NCI-H2107 treated with DMSO at 0.1 percent for 48 hours (cell line): ENCODE measurements around the gene ZNRF1.
"Not testable (repeated sequence)": the region's sequence is repeated elsewhere in the genome, so short reads cannot be mapped to it uniquely, and the experiment has no call there.

ENCODE experiments used
- DNase-seq: peaks from one replicate; lab custom pipeline; 2025; ENCODE audit not compliant: unreplicated experiment; lab: John Stamatoyannopoulos, UW

ZNRF1 gene

DNA sequence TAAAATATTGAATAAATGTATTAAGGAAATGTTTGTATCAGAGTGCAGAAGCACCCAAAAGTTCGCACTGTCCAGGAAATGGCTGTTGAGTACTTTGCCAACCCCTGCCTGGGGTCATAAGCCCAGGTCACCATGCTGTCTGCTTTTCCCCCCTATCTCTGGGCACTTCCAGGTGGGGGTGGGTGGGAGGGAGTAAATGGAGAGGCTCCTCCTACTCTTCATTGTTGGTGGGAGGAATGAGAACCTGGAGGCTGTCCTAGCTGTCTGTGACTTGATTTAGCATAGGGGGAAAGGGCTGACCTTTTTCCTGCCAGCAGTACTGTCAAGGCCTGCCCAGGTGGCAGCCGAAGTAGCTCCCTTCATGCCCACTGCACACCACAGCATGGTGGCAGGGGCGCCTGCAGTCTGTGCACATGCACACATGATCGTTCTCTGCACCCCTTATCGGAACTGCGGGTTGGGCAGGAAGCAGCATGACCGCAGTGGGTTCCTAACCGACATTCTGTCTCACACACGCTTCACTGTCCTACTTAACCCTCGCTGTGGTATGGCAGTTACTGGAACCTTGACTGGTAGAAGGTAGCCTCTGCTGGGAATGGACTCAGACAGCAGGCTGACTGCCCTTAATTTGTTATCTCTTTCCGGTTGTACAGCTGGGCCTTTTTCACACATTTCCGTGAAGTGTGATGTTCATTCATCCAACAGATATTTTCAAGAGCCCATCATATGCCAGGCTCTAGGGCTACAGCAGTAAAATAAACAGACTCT is 76.3 kb downstream of the ZNRF1 start:
- DNase-seq: no peak

DNA sequence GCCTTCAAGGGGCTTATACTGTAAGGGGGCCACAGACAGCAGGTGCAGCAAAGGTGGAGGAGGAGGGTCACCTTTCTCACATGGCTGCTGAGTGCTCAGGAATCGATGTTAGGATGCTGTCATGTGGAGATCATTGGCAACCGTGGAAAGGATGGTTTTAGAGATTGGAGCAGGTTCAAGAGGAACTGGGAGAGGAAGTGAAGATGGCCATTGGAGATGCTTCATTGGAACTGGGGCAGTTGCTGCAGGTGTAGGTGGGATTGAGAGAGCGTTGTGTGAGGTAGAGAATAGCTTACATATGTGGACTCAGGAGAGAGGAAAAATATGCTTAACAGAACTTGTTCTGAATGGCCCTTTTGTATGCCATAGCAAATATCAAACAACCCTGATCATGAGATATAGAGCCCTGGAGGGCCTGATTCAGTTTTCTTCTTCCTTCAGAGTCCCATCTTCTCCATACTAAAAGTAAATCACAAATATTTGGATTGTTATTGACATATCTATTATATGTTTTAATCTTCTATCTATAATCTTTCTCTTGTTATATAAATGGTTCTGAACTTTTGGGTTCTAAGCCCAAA is 77.0 kb downstream of the ZNRF1 start:
- no peak for DNase-seq

- DNase-seq: no peak
Measured at GRCh38 chr16:75078886-75079285, 80.1 kb downstream of the ZNRF1 start.

DNA sequence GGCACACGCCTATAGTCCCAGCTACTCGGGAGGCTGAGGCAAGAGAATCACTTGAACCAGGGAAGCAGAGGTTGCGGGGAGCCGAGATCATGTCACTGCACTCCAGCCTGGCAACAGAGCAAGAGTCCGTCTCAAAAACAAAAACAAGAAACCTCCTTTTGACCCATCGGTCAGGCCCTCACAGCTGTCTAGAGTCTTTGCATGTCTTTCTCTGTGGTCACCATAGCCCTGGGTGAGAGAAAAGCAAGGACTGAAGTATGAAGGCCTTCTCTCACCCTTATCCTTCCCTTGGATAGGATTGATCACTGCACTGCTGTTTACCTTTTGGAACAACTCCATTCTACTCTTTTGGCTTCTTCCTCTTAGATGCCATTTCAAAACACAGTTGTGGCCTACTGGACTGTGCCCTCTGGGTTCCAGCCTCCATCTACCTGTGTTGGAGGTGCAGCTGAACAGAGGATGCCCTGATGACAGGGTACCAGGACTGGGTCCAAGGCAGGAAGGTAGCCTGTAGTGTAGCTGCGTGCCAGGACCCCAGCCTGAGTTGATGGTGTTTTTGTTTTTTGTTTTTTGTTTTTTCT is 80.6 kb downstream of the ZNRF1 start:
- no peak for DNase-seq

DNA sequence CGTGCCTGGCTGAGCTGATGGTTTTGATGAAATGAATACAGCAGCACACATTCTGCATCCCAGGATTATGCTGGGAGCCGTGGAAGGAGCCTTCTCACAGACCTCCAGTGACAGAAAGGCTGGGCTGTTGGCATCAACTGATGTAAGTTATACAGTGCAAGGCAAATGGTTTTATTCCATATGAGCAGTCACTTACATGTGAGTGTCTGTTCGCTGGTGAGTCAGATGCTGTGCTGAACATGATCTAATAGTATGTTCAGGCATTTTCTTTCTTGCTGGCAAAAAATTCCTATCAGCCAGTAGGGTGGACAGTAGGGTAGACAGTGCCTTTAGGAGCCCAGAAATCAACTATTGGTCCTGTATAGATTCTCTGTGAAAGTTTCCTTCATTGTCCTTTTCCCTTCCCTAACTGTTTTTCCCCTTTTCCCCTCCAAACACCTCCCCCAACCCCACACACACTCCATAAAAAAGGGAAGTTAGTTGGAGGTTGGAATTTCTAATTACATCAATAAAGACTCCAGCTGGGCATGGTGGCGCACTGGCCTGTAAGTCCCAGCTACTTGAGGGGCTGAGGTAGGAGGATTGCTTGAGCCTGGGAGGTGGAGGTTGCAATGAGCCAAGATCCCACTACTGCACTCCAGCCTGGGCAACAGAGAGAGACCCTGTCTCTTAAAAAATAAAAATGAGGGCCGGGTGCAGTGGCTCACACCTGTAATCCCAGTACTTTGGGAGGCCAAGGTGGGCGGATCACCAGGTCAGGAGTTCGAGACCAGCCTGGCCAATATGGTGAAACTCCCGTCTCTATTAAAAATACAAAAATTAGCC is 81.6 kb downstream of the ZNRF1 start:
- DNase-seq: no peak

GRCh38 chr16:75081179-75081859 is 82.5 kb downstream of the ZNRF1 start:
- no peak for DNase-seq

- no peak for DNase-seq
Measured at GRCh38 chr16:75083813-75084212, 85.0 kb downstream of the ZNRF1 start.

DNA sequence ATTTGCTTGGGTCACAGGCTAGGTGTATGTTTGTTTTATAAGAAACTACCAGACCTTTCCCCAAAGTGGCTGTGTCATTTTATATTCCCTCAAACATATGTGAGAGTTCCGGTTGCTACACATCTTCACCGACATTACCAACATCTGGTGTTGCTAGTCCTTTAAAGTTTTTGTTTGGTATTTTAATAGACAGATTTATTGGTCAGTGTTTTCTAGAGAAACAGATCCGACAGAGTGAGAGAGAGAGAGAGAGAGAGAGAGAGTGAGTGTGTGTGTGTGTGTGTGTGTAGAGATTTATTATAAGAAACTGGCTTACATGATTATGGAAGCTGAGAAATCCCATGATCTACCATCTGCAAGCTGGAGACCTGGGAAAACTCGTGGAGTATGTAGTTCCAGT is 86.7 kb downstream of the ZNRF1 start:
- DNase-seq: no peak

DNA sequence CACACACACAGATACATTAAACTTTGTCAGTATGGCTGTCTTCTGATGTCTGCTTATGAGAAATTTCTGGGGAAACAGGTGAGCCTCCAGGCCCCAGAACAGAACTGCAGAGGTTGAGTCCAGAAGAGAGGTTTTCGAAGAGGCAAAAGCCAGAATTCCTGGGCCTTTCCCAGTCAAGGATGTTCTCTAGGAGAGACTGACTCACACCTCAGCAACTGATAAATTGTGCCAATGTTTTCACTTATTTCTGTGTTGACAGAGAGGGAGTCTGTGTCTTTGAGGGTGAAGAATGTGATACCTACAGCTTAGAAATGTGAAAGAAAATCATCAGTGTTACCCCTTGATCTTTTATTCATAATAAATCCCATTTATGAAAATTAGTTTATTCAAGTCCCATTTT is 87.5 kb downstream of the ZNRF1 start:
- no peak for DNase-seq

DNA sequence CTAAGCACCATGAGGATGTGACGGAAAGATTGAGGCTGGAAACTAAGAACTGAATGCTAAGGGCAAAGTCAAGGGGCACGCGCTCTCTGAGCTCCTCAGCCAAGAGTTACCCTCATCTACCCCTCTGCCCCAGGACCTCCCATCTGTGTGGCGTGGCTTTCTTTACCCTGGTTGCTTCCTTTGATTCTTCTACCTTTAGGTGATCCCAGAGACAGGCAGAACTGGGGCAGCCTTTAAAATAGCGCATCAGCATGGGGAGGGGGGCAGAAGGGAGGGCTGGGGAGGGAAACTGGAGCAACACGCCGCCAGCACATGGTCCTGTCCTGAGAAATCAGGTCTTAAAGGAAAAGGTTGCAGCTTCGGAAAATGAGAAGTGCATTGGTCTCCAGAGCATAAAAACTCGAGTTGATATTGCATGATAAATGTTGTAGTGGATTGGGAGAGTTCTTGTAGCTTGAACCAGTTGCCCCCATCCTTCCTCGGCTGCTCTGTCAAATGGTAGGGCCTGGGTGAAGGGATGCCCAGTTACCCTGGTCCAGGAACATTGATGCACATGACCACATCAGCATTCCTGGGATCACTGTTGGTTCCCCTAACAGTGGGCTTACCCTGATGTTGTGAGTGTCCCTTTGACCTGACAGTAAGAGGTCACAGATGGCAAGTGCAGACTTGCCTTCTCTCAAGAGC is 88.0 kb downstream of the ZNRF1 start:
- DNase-seq: no peak

DNA sequence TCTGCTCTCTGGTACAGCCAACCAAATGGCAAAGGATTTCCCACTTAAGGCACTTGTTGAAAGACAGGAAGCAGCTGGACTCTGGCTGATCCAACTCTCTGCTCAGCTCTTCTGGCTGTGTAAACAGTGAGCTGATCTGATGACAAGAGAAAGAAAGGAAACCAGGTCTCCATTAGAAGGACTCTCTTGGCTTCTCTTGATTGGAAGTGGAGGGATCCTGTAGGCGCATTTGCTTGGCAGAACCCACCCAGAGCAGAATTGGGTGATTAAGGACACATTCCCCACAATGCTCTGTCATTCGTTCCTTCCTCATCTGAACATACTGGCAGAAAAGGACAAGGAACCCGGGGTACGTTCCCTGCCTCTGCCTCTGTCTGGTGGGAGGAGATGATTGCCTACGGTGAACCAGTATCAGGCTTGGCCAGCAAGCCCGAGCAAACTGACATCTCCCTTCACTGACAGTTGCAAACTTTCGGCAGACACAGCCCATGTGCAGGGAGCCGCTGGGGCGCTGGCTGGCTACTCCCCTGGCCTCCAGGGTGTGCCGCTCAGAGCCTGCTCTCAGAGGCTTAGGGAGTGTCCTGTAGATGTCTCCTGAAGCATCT is 88.7 kb downstream of the ZNRF1 start:
- DNase-seq: peak; percentile 80

- DNase-seq: no peak
Measured at GRCh38 chr16:75088216-75088615, 89.4 kb downstream of the ZNRF1 start.

- DNase-seq: no peak
Measured at GRCh38 chr16:75088934-75089333, 90.1 kb downstream of the ZNRF1 start.

DNA sequence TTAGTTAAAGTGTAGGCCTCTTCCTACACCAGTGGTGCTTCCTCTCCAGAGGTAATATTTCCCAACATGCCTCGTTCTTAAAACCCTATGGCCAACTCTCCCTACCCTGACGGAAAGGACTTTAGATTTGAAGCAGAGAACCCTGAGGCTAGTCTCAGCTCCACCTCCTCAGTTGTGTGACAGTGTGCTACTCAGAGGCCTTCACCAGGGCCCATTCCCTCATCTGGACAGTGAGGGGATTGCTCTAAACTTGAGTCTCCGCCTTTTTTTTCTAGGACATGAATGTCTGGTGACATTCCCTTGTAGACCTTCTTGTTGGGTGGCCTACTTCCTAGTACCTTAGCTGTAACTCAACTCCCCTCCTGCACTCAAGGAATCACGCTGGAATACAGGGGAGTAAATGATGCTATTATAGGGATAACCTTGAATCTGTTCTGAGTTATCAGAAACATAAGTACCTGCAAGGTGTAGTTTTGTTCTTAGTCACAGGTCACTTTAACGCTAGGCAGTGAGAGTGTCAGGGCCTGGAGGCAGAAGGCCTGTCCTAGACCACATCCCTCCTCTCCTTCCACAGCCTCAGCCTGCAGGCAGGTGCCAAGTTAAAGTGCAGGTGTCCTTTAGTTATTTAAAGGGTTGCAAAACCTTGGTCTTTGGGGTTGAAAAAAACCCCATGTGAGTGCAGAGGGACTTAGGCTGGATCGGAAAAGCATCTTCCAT is 90.8 kb downstream of the ZNRF1 start:
- no peak for DNase-seq

GRCh38 chr16:75090899-75091298 is 92.1 kb downstream of the ZNRF1 start:
- not testable (repeated sequence) for DNase-seq

DNA sequence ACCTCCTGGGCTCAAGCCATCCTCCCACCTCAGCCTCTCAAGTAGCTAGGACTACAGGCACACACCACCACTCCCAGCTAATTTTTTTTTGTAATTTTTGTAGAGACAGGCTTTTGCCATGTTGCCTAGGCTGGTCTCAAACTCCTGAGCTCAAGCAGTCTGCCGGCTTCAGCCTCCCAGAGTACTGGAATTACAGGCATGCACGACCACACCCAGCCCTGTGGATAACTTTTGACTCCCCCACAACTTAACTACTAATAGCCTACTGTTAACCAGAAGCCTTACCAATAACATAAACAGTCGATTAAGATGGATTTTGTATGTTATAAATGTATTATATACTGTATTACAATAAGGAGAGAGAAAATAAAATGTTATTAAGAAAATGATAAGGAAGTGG is 92.8 kb downstream of the ZNRF1 start:
- not testable (repeated sequence) for DNase-seq

GRCh38 chr16:75092777-75093176 is 94.0 kb downstream of the ZNRF1 start:
- no peak for DNase-seq

GRCh38 chr16:75093598-75094540 is 95.0 kb downstream of the ZNRF1 start:
- DNase-seq: no peak
